Nephron (organoid): Measurements from ENCODE around the gene CHRM2.

Experiments used
- H3K27ac Mint-ChIP-seq, 3 experiments: 2 replicates each; pipeline ENCODE4 v1.8.0; 2020; ENCODE audit warnings: mixed read lengths in 3 of 3, mild to moderate bottlenecking in 2 of 3, moderate library complexity in 1 of 3
- H3K27me3 Mint-ChIP-seq: 2 replicates; pipeline ENCODE4 v1.8.0; 2021; ENCODE audit warnings: low read depth, mild to moderate bottlenecking, moderate library complexity, mixed read lengths
- H3K36me3 Mint-ChIP-seq: 2 replicates; pipeline ENCODE4 v1.8.0; 2020; ENCODE audit warnings: low read depth, mixed read lengths
- H3K4me1 Mint-ChIP-seq: 2 replicates; pipeline ENCODE4 v1.8.0; 2020; ENCODE audit warnings: mixed read lengths
- H3K4me3 Mint-ChIP-seq, 3 experiments: 2 replicates each; pipeline ENCODE4 v1.8.0; 2020; ENCODE audit warnings: mild to moderate bottlenecking in 3 of 3, mixed read lengths in 3 of 3, moderate library complexity in 2 of 3
- H3K9me3 Mint-ChIP-seq: 2 replicates; pipeline ENCODE4 v1.8.0; 2020; ENCODE audit warnings: mixed read lengths
- TF ChIP-seq, protein P1 (sequence below), 3 experiments: fragments of 200-600 bp; sonication (generic); IDR thresholded peaks; one replicate each; pipeline ENCODE4 v1.5.0; 2021; ENCODE audit warnings: antibody characterized with exemption in 3 of 3; ENCODE audit not compliant: unreplicated experiment in 3 of 3

CHRM2 gene

DNA sequence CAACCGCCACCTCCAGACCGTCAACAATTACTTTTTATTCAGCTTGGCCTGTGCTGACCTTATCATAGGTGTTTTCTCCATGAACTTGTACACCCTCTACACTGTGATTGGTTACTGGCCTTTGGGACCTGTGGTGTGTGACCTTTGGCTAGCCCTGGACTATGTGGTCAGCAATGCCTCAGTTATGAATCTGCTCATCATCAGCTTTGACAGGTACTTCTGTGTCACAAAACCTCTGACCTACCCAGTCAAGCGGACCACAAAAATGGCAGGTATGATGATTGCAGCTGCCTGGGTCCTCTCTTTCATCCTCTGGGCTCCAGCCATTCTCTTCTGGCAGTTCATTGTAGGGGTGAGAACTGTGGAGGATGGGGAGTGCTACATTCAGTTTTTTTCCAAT lies 146.6 kb downstream of the CHRM2 start:
- Mint-ChIP-seq H3K36me3 (no peaks in the 10 kb centered on the region), H3K27me3 (peaks cover 4% of the 10 kb centered on the region), H3K4me1 (no peaks in the 10 kb centered on the region), H3K27ac (no peak overlapping the region), H3K4me3 (no peak overlapping the region), H3K9me3 (no peaks in the 10 kb centered on the region)
- TF ChIP-seq, protein P1, sequence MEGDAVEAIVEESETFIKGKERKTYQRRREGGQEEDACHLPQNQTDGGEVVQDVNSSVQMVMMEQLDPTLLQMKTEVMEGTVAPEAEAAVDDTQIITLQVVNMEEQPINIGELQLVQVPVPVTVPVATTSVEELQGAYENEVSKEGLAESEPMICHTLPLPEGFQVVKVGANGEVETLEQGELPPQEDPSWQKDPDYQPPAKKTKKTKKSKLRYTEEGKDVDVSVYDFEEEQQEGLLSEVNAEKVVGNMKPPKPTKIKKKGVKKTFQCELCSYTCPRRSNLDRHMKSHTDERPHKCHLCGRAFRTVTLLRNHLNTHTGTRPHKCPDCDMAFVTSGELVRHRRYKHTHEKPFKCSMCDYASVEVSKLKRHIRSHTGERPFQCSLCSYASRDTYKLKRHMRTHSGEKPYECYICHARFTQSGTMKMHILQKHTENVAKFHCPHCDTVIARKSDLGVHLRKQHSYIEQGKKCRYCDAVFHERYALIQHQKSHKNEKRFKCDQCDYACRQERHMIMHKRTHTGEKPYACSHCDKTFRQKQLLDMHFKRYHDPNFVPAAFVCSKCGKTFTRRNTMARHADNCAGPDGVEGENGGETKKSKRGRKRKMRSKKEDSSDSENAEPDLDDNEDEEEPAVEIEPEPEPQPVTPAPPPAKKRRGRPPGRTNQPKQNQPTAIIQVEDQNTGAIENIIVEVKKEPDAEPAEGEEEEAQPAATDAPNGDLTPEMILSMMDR (IDR thresholded peaks at IDR 0.05; ENCODE audit: unreplicated experiment in 3 of 3): no peak

DNA sequence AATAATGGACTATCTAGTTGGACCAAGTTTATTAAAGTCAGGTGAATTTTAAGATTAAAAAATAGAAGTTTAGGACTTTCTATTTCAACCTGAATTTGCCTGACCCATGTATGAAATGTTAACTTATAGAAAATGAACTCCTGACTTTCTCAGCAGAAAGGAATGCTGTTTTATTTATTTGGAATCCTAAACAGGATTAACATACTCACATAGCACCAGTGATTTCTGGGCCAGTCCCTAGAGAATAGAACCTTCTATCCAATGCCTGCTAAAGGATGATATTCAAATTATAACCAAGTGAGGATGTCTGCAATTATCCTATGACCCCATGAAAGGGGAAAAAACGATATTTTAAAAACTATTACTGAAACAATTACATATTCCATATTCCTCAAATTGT lies 148.8 kb downstream of the CHRM2 start:
- Mint-ChIP-seq H3K9me3 (no peaks in the 10 kb centered on the region), H3K4me1 (peaks cover 5% of the 10 kb centered on the region), H3K27me3 (peaks cover 4% of the 10 kb centered on the region), H3K27ac (no peak overlapping the region), H3K4me3 (no peak overlapping the region), H3K36me3 (no peaks in the 10 kb centered on the region)
- TF ChIP-seq, protein P1 (IDR thresholded peaks at IDR 0.05; ENCODE audit: unreplicated experiment in 3 of 3): no peak

DNA sequence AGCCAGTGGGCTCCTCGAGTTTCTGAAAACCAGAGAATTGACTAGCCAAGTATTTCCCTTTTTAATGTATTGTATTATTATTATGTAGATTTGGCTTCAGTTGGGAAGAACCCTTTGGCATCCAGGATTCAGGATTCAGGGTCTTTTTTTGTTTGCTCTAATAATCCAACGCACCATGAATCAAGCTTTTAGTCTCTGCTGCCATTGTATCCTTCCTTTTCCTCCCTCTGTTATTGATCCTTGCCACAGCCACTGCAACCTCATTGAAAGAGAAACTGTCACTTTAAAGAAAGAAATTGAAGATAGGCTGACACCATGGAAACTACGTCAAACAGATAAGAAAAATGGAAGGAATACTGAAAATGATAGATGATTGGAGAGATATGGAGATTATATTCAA lies 150.0 kb downstream of the CHRM2 start:
- H3K9me3 Mint-ChIP-seq: no peaks in the 10 kb centered on the region
- H3K36me3 Mint-ChIP-seq: no peaks in the 10 kb centered on the region
- peaks cover 5% of the 10 kb centered on the region for H3K4me1 Mint-ChIP-seq
- TF ChIP-seq, protein P1 (IDR thresholded peaks at IDR 0.05; ENCODE audit: unreplicated experiment in 3 of 3): no peak
- peaks cover 4% of the 10 kb centered on the region for H3K27me3 Mint-ChIP-seq
- H3K4me3 Mint-ChIP-seq: no peak overlapping the region
- no peak overlapping the region for H3K27ac Mint-ChIP-seq

DNA sequence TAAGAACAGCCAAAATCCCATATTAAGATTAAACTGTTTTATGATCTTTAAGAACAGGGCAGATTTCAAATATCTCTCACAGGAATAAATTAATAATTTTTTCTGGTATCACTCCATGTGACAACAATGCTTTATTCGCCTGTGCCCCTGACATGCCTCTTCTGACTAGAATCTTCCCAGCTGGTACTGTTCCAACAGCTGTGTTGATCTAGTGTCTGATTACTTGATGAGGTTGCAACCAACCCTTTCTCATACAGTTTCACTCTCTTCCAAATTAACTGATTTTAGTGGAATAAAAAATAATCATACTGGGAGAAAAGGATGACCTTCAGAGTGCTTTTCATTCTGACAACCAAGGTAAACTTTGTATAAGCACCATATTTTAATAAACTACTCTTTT lies 151.9 kb downstream of the CHRM2 start:
- no peaks in the 10 kb centered on the region for H3K36me3 Mint-ChIP-seq
- H3K27me3 Mint-ChIP-seq: peaks cover 4% of the 10 kb centered on the region
- peaks cover 5% of the 10 kb centered on the region for H3K4me1 Mint-ChIP-seq
- no peak overlapping the region for H3K4me3 Mint-ChIP-seq
- TF ChIP-seq, protein P1 (IDR thresholded peaks at IDR 0.05; ENCODE audit: unreplicated experiment in 3 of 3): no peak
- H3K9me3 Mint-ChIP-seq: no peaks in the 10 kb centered on the region
- no peak overlapping the region for H3K27ac Mint-ChIP-seq

DNA sequence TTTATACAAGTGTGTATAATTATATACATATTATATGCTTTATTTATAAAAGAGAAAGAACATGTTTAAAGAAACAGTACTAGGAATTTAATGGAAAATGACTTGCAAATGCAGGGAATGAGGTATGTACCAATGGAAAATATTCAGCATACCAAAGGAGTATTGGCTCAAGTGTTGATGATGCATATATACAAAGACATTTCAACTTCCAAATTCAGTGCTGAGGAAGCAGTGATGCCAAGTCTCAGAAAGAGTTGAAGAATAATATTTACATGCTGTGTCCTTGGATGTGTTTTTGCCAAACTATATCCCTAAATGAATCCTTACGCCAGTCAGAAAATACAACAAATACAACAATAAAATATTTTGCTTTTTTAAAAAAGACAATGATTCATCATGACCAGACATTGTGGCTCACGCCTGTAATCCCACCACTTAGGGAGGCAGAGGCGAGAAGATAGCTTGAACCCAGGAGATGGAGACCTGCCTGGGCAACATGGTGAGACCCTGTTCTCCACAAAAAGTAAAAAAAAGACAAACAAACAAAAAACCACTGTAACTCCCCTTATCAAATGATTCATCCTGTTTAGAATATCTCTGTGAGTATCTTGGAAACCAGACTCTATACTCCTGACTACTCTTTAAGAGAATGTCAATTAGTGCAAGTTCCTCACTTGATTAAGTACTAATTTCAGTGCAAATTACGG lies 157.2 kb downstream of the CHRM2 start:
- H3K27ac Mint-ChIP-seq: no peak overlapping the region
- no peaks in the 10 kb centered on the region for H3K36me3 Mint-ChIP-seq
- H3K4me1 Mint-ChIP-seq: peaks cover under 1% of the 10 kb centered on the region
- no peak overlapping the region for H3K4me3 Mint-ChIP-seq
- H3K27me3 Mint-ChIP-seq: no peaks in the 10 kb centered on the region
- no peaks in the 10 kb centered on the region for H3K9me3 Mint-ChIP-seq
- TF ChIP-seq, protein P1 (IDR thresholded peaks at IDR 0.05; ENCODE audit: unreplicated experiment in 3 of 3): no peak

DNA sequence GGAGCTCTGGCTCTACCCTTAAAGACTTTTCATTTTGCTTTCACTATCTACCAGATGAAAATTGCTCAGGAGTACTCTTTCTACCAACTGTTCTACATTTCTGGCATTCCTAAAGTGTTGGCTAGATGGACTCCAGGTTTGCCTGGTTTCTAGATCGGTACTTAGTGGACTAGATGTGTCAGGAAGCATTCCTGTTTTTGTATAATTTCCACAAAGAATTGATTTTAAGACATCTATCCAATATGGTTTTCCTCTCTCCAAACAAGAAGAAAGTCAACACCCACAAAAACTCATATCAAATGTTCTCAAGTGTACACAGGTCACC lies 157.7 kb downstream of the CHRM2 start:
- no peaks in the 10 kb centered on the region for H3K27me3 Mint-ChIP-seq
- no peaks in the 10 kb centered on the region for H3K4me1 Mint-ChIP-seq
- H3K4me3 Mint-ChIP-seq: no peak overlapping the region
- no peak overlapping the region for H3K27ac Mint-ChIP-seq
- H3K36me3 Mint-ChIP-seq: no peaks in the 10 kb centered on the region
- TF ChIP-seq, protein P1 (IDR thresholded peaks at IDR 0.05; ENCODE audit: unreplicated experiment in 3 of 3): no peak
- no peaks in the 10 kb centered on the region for H3K9me3 Mint-ChIP-seq
